ENCODE data around the gene SLC23A2.

The SLC23A2 gene

GRCh38 chr20:4844751-4845465 lies 156.4 kb downstream of the SLC23A2 start:
- no peak for DNase-seq (ENCODE audit: low read depth)

GRCh38 chr20:4844325-4844724 lies 157.0 kb downstream of the SLC23A2 start:
- no peak for DNase-seq (ENCODE audit: low read depth)

- no peak for DNase-seq (ENCODE audit: low read depth)
Observed at GRCh38 chr20:4840801-4841200, 160.5 kb downstream of the SLC23A2 start.

- DNase-seq (ENCODE audit: low read depth): no peak
Observed at GRCh38 chr20:4838526-4838925, 162.8 kb downstream of the SLC23A2 start.

- no peak for DNase-seq (ENCODE audit: low read depth)
Observed at GRCh38 chr20:4837760-4838159, 163.6 kb downstream of the SLC23A2 start.

GRCh38 chr20:4836935-4837334 lies 164.4 kb downstream of the SLC23A2 start:
- DNase-seq (ENCODE audit: low read depth): no peak

GRCh38 chr20:4836473-4836872 lies 164.8 kb downstream of the SLC23A2 start:
- DNase-seq (ENCODE audit: low read depth): no peak

GRCh38 chr20:4835244-4836177 lies 165.8 kb downstream of the SLC23A2 start:
- no peak for DNase-seq (ENCODE audit: low read depth)

- no peak for DNase-seq (ENCODE audit: low read depth)
Observed at GRCh38 chr20:4833074-4833728, 168.1 kb downstream of the SLC23A2 start.

GRCh38 chr20:4832469-4832868 lies 168.8 kb downstream of the SLC23A2 start:
- DNase-seq (ENCODE audit: low read depth): no peak

- no peak for DNase-seq (ENCODE audit: low read depth)
Observed at GRCh38 chr20:4830696-4831095, 170.6 kb downstream of the SLC23A2 start.

GRCh38 chr20:4830259-4830658 lies 171.1 kb downstream of the SLC23A2 start:
- no peak for DNase-seq (ENCODE audit: low read depth)

- no peak for DNase-seq (ENCODE audit: low read depth)
Observed at GRCh38 chr20:4829514-4830215, 171.6 kb downstream of the SLC23A2 start.

GRCh38 chr20:4828830-4829513 lies 172.3 kb downstream of the SLC23A2 start:
- no peak for DNase-seq (ENCODE audit: low read depth)

- no peak for DNase-seq (ENCODE audit: low read depth)
Observed at GRCh38 chr20:4821590-4821989, 179.7 kb downstream of the SLC23A2 start.

GRCh38 chr20:4820806-4821518 lies 180.3 kb downstream of the SLC23A2 start:
- peak; percentile 54 for DNase-seq (ENCODE audit: low read depth)

- DNase-seq (ENCODE audit: low read depth): no peak
Observed at GRCh38 chr20:4819901-4820300, 181.4 kb downstream of the SLC23A2 start.

GRCh38 chr20:4817230-4817671 lies 184.1 kb downstream of the SLC23A2 start:
- DNase-seq (ENCODE audit: low read depth): peak; percentile 43

- DNase-seq (ENCODE audit: low read depth): no peak
Observed at GRCh38 chr20:4815628-4816027, 185.7 kb downstream of the SLC23A2 start.

GRCh38 chr20:4814696-4815252 lies 186.5 kb downstream of the SLC23A2 start:
- DNase-seq (ENCODE audit: low read depth): no peak

Data from ELR (cell line).